ENCODE data around the gene LONP1. TPM values are rescaled to one million over a fixed set of nuclear protein-coding genes. Genes with fewer than 3 reads are reported as not detected.

LONP1 gene
- total RNA-seq, 4 donors from 2014 or later, result 49.8 to 75.9 (median 54.0) TPM

DNA sequence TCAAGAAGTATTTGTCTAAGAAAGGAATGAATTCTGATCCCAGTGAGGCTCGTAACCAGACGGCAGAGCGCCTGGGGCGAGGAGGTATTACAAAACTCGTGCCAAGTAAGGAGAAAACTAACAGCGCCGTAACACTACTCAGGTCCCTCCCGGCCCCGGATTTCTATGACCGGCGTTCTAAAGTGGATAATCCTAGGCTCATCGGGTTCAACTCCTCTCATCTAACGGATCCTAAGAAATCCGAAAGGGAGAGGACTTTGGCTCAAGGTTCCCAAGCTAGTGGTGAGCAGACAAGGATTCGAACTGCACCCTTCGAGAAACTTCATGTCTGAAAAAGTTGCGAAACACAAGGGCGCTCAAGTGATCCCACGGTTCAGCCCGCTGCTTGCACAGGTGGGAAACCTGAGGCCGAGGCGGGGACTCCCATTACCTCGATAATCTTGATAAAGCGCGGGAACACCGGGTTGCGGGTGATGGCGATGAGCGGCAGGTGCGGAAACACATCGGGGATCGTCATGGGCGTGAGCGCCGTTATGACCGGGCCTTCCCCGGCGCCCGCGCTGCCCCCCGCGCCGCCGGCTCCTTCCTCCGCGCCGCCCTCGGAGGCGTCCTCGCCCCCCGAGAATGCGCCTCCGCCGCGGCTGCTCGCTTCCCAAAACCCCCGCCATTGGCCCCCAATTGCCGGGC lies 529 bp downstream of the LONP1 start:
- ATAC-seq (ENCODE audit: low FRiP score), result peak; percentile 1
- no peak for DNase-seq (ENCODE audit: low spot score)
- TF ChIP-seq, protein P1, sequence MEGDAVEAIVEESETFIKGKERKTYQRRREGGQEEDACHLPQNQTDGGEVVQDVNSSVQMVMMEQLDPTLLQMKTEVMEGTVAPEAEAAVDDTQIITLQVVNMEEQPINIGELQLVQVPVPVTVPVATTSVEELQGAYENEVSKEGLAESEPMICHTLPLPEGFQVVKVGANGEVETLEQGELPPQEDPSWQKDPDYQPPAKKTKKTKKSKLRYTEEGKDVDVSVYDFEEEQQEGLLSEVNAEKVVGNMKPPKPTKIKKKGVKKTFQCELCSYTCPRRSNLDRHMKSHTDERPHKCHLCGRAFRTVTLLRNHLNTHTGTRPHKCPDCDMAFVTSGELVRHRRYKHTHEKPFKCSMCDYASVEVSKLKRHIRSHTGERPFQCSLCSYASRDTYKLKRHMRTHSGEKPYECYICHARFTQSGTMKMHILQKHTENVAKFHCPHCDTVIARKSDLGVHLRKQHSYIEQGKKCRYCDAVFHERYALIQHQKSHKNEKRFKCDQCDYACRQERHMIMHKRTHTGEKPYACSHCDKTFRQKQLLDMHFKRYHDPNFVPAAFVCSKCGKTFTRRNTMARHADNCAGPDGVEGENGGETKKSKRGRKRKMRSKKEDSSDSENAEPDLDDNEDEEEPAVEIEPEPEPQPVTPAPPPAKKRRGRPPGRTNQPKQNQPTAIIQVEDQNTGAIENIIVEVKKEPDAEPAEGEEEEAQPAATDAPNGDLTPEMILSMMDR (IDR thresholded peaks at IDR 0.05), result no peak

DNA sequence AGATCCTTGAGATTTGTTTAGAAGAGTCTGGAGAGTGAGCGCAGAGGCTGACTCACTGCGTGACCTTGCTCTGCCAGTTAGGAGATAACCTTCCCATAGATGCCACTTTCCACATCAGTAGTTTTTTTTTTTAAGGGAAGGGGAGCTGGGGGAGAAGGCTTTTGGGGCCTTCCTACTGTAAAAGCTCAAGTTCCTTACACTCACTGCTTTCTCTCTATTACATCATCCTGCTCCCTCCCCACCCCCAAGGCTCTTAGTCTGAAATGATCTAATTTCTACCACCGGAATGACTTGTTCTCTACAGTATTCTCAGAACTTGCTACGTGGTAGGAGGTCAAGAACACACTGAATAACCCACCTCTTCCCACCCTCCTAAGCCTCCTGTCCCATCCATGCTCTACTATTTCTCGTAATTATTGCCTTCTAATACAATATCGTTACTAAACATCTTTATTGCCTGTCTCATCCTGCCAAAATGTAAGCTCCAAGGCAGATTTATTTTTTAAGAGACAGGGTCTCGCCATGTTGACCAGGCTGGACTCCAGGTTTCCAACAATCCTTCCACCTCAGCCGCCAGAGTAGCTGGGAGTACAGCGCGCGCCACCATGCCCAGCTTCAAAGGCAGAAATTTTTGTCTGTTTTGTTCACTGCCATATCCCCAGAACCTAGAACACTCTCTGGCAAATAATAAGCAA lies 1.2 kb downstream of the LONP1 start:
- DNase-seq (ENCODE audit: low spot score) (no peak), ATAC-seq (ENCODE audit: low FRiP score) (no peak)
- TF ChIP-seq, protein P1 (IDR thresholded peaks at IDR 0.05), result no peak

DNA sequence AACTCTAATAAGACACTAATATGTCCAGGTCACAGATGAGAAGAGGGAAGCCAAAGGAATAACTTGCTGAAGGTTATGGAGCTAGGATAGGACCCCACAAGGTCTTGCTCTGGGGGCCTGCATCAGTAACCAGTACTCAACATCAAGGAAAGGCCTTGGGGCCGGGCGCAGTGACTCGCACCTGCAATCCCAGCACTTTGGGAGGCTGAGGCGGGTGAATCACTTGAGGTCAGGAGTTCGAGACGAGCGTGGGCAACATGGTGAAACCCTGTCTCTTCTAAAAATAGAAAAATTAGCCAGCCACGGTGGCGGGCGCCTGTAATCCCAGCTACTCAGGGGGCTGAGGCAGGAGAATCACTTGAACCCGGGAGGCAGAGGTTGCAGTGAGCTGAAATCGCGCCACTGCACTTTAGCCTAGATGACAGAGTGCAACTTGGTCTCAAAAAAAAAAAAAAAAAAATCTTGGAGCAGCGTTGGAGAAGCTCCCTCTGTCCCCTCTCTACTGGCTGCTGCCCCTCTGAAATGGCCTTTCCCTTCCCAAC lies 1.8 kb downstream of the LONP1 start:
- TF ChIP-seq, protein P1 (IDR thresholded peaks at IDR 0.05), result no peak

DNA sequence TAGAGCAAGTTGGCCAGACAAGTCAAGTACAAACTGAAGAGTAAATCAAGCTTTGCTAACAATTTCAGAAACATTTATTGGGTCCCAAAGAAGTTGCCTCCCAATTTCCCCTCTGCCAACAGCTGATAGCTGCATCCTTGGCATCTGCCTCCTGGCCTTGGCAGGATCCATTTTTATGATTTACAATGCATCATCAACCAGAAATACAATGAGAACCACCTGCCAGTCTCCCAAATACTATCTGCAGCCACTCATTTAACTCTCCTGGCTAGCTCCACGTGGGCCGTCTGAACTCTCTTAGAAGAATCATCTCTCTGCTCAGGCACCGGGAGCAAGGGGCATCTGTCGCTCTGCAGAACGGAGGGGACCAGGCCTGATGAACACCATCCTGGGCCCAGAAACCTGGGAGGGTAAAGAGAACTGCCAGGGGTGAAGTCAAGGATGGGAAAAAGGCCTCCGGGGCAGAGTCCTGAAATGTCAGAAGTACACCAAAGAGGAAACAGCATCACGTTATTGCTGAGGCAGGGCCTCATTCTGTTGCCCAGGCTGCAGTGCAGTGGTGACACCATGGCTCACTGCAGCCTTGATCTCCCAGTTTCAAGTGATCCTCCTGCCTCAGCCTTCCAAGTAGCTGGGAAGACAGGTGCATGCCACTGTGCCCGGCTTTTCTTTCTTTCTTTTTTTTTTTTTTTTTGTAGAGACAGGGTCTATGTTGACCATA lies 2.6 kb downstream of the LONP1 start:
- ATAC-seq (ENCODE audit: low FRiP score) (no peak), DNase-seq (ENCODE audit: low spot score) (no peak)
- TF ChIP-seq, protein P1 (IDR thresholded peaks at IDR 0.05), result no peak

More for the DNA sequence above, 1.8 kb downstream of the LONP1 start:
- DNase-seq (ENCODE audit: low spot score) (no peak), ATAC-seq (ENCODE audit: low FRiP score) (no peak)

DNA sequence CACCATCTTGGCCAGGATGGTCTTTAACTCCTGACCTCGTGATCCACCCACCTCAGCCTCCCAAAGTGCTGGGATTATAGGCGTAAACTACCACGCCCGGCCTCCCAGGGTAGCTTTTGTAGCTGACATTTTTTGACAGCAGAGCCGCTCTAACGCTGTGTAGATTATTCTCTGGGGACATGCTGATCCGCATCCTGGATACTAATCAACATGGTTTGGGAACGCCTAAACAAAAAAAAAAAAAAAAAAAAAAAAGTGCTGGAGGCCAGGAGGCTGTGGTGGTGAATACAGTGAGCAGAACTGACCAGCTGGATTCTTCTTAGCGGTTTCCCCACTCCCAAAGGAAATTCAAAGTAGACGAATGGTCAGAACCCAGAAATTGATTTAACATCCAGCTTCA lies 5.1 kb downstream of the LONP1 start:
- DNase-seq (ENCODE audit: low spot score) (no peak), ATAC-seq (ENCODE audit: low FRiP score) (no peak)
- TF ChIP-seq, protein P1 (IDR thresholded peaks at IDR 0.05), result no peak

DNA sequence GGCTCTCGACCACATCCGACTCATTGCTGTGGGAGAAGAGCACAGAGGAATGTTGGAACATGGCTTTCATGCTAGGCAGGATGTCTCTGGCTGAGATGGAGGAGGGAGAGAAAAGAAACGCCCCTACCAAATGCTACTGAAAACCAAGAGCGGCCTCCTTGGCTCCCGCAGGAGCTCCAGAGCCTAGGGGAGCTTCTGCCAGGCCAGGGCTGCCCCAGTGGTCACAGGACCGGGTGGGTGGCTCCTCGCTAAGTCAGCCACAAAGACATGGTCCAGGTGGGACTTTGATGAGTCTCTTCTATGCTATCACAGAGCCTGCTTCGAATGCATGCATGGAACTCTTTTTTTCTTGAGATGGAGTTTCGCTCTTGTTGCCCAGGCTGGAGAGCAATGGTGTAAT lies 6.7 kb downstream of the LONP1 start:
- ATAC-seq (ENCODE audit: low FRiP score) (no peak), DNase-seq (ENCODE audit: low spot score) (no peak)
- TF ChIP-seq, protein P1 (IDR thresholded peaks at IDR 0.05), result no peak
